ENCODE data around the gene DHRS4L2.
"Not testable (repeated sequence)": the region's sequence is repeated elsewhere in the genome, so short reads cannot be mapped to it uniquely, and the experiment has no call there.

DHRS4L2 gene

GRCh38 chr14:23988607-23989363 lies at the start of gene DHRS4L2:
Gene DHRS4L2 (plus strand): TSS chr14:23988929. CDS start chr14:23988948, 19 bp downstream.
- DNase-seq, result peak in 37 of 42 donors; percentile 21 to 71 (median 51)
- intact Hi-C loops (cut with DNase I), result not testable (repeated sequence)

- intact Hi-C loops (cut with DNase I), result loop anchor here (10.0 kb wide), 1 partner anchor 305 kb away; the partner anchor contains the start of gene DHRS2
- no peak for DNase-seq
These were observed 49.0 kb upstream of the DHRS4L2 start for GRCh38 chr14:23939607-23940326.

DNA sequence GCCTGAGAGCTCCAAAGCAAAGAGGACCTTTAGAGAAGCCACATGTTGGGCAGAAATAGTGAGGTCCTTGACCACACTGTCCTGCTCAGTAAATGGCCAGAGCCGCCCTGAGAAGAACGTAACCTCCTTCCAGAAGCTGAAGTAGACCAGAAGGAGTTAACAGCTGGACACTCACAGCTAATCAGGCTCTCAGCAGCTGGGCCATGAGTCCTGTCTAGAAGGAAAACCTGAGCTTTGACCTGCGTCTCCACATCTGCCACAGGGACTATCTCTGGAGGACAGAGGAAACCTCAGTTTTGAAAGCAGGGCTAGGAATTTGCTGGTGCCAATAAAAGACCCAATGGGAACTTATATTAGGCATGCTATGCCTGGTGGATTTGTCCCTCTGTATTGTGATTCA lies 47.5 kb upstream of the DHRS4L2 start:
- intact Hi-C loops (cut with DNase I), result no loop called here
- DNase-seq, result no peak

DNA sequence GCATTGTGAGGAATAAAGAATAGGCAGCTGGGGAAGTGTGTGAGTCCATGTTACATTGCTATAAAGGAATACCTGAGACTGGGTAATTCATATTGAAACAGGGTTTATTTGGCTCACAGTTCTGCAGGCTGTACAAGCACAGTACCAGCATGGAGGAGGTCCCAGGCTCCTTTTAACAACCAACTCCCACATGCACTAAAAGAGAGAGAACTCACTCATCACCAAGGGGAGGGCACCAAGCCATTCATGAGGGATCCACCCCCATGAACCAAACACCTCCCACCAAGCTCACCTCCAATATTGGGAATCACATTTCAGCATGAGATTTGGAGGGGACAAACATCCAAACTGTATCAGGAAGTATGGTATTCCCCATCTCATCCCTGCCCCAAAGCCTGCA lies 47.1 kb upstream of the DHRS4L2 start:
- peak in 9 of 42 donors; percentile 15 to 69 (median 36) for DNase-seq
- intact Hi-C loops (cut with DNase I), result no loop called here

GRCh38 chr14:23942587-23942986 lies 46.1 kb upstream of the DHRS4L2 start:
- intact Hi-C loops (cut with DNase I), result no loop called here

GRCh38 chr14:23949069-23949468 lies 39.7 kb upstream of the DHRS4L2 start:
- intact Hi-C loops (cut with DNase I), result not testable (repeated sequence)

More at GRCh38 chr14:23942587-23942986, 46.1 kb upstream of the DHRS4L2 start:
- DNase-seq, result no peak

GRCh38 chr14:23950411-23951135 lies 38.2 kb upstream of the DHRS4L2 start:
- intact Hi-C loops (cut with DNase I), result no loop called here
- no peak for DNase-seq

More at GRCh38 chr14:23949069-23949468, 39.7 kb upstream of the DHRS4L2 start:
- DNase-seq, result not testable (repeated sequence)

GRCh38 chr14:23951136-23951466 lies 37.6 kb upstream of the DHRS4L2 start:
- DNase-seq; intact Hi-C loops (cut with DNase I): not testable (repeated sequence)

DNA sequence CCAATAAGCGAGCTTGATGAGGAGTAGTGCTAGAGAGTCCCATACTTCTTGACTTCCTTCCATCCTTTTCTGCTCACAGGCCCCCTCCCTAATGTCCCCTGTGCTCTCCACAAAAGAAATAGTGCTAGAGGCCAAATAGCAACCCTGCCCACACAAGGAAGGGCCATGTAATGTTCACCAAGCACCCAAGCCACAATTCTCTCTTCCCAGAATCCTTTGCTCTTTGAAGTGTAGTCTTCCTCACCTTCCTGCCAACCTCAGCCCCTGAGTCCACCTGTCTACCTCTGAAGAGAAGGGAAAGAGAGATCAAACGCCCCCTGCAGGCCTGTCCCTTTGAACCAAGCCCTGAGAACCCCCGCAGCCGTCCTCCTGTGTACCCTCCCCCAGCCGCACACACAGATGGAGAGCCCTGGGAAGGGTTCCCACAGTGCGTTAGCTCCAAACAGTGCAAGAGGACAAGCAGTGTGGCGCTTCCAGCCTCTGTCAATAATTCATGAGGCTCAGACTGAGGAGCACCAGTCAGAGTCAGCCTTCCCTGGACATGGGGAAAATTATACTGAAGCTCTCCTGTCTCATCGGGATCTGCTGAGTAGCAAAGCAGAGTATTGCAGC lies 37.0 kb upstream of the DHRS4L2 start:
- DNase-seq, result peak in 33 of 42 donors; percentile 14 to 67 (median 42)

GRCh38 chr14:23953116-23953463 lies 35.6 kb upstream of the DHRS4L2 start:
- intact Hi-C loops (cut with DNase I), result not testable (repeated sequence)
- peak in 3 of 42 donors; percentile 5 to 40 (median 35) for DNase-seq

More for the DNA sequence above, 37.0 kb upstream of the DHRS4L2 start:
- intact Hi-C loops (cut with DNase I), result no loop called here

GRCh38 chr14:23953464-23954278 lies 35.1 kb upstream of the DHRS4L2 start, which contains the start of gene DHRS4:
Gene DHRS4 (plus strand): TSS chr14:23953770. CDS start chr14:23953789, 19 bp downstream.
- DNase-seq, result peak; percentile 71 to 96 (median 89)
- intact Hi-C loops (cut with DNase I), result no loop called here

GRCh38 chr14:23954279-23954614 lies 34.5 kb upstream of the DHRS4L2 start:
- intact Hi-C loops (cut with DNase I); DNase-seq: not testable (repeated sequence)

GRCh38 chr14:23954965-23955364 lies 33.8 kb upstream of the DHRS4L2 start:
- intact Hi-C loops (cut with DNase I), result not testable (repeated sequence)
- DNase-seq, result peak in 14 of 42 donors; percentile 9 to 51 (median 28)

GRCh38 chr14:23955811-23956210 lies 32.9 kb upstream of the DHRS4L2 start:
- intact Hi-C loops (cut with DNase I), result not testable (repeated sequence)

DNA sequence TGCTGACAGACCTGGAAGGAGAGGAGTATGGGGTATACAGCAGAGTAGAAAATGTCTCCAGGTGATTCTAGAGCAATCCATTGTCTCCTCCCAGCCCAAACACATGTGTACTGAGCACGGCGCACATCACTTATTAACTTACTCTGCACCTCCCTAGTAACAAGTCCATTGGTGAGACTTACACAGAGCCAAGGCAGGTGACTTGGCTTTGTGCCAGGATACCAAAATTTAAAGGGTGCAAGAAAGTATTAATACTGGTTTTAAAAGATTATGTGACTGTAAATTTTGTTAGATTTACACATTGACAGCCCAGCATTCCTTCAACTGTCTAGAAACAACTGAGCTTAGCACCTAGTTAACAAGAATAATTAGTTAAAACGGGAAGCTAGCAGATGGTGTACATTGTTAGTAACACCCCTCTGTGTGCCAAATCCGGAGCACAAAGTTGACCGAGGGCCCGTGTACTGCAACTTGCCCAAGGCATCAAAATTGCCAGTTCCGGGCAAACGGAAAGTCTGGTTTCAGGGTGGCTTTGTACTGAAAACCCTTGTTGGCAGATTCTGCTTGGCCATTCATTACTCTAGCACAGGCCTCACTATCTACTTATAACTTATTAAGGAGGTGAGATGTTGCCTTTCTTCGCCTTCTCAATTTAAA lies 30.7 kb upstream of the DHRS4L2 start:
- peak in 1 of 42 donors; percentile 52 for DNase-seq
- intact Hi-C loops (cut with DNase I), result not testable (repeated sequence)

More at GRCh38 chr14:23955811-23956210, 32.9 kb upstream of the DHRS4L2 start:
- DNase-seq, result not testable (repeated sequence)

DNA sequence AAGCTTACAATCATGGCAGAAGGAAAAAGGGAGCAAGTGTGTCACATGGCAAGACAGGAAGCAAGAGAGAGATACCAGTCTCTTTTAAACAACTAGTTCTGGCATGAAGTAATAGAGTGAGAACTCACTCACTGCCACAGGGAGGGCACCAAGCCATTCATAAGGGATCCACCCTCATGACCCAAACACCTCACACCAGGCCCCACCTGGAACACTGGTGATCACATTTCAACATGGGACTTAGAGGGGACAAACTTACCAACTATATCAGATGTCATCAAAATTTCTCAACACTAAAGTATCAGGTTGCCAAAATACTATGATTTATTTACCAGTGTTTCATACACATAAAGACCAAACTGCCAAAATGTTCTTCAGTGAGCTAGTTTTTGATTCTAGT lies 27.8 kb upstream of the DHRS4L2 start:
- intact Hi-C loops (cut with DNase I); DNase-seq: not testable (repeated sequence)

GRCh38 chr14:23961704-23962103 lies 27.0 kb upstream of the DHRS4L2 start:
- intact Hi-C loops (cut with DNase I); DNase-seq: not testable (repeated sequence)

DNA sequence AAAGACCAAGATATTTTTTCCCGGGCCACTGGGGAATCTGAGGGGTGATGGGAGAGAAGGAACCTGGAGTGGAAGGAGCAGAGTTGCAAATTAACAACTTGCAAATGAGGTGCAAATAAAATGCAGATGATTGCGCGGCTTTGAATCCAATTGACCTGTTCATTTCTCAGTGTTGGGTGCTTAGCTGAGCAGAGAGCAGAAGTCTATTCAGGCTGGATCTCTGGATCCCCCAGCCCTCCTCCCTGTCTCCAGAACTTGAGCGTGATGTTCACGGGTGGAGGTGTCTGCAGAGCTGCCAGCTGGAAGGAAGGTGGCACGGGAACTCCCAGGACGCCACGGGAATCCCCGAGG lies 19.6 kb upstream of the DHRS4L2 start:
- intact Hi-C loops (cut with DNase I); DNase-seq: not testable (repeated sequence)

All from head of caudate nucleus (tissue), 42 donors.